ENCODE measurements around the gene NAPB. TPM values are rescaled to one million over a fixed set of nuclear protein-coding genes. Genes with fewer than 3 reads are reported as not detected.

The NAPB gene
- total RNA-seq, 1 donor from 2014 or later = 13.1 TPM

GRCh38 chr20:23337312-23337711 is 84.0 kb downstream of the NAPB start:
- H3K27me3 Mint-ChIP-seq (ENCODE audit: low read depth, unreplicated experiment) = peaks cover 7% of the 10 kb centered on the region
- no peaks in the 10 kb centered on the region for H3K27me3 ChIP-seq (ENCODE audit: insufficient read depth, low read length)
- DNase-seq (ENCODE audit: low read depth) (no peak), FAIRE-seq (no peak)
- no peak overlapping the region for H3K27ac Mint-ChIP-seq (ENCODE audit: unreplicated experiment)
- no peak overlapping the region for H2AFZ ChIP-seq (ENCODE audit: low read depth, low read length)
- no peak overlapping the region for H3K9ac ChIP-seq (ENCODE audit: low read length)
- H3K36me3 Mint-ChIP-seq (ENCODE audit: low read depth, unreplicated experiment) = peaks cover 2% of the 10 kb centered on the region
- no peak overlapping the region for H3K27ac ChIP-seq (ENCODE audit: low read depth, low read length)
- H3K4me3 ChIP-seq (ENCODE audit: insufficient read depth, low read depth, low read length) = no peak overlapping the region
- no peak overlapping the region for H3K4me3 Mint-ChIP-seq (ENCODE audit: unreplicated experiment)
- no peak for TF ChIP-seq CTCF (IDR thresholded peaks at IDR 0.05; ENCODE audit: insufficient read depth, low read depth, low read length)
- no peak for TF ChIP-seq EZH2 (IDR thresholded peaks at IDR 0.05; ENCODE audit: insufficient read depth, low read length)
- no peaks in the 10 kb centered on the region for H3K36me3 ChIP-seq (ENCODE audit: insufficient read depth, low read length)
- H3K9me3 Mint-ChIP-seq (ENCODE audit: unreplicated experiment) = peaks cover 2% of the 10 kb centered on the region
- no peak overlapping the region for H3K4me2 ChIP-seq (ENCODE audit: low read length)
- H3K4me1 ChIP-seq (ENCODE audit: insufficient read depth, low read length) = no peaks in the 10 kb centered on the region
- no peaks in the 10 kb centered on the region for H3K79me2 ChIP-seq (ENCODE audit: insufficient read depth, low read length)
- no peaks in the 10 kb centered on the region for H4K20me1 ChIP-seq (ENCODE audit: insufficient read depth, low read length)
- H3K4me1 Mint-ChIP-seq (ENCODE audit: low read depth, unreplicated experiment) = peaks cover 3% of the 10 kb centered on the region
- no peaks in the 10 kb centered on the region for H3K9me3 ChIP-seq (ENCODE audit: insufficient read depth, low read depth, low read length)

- H3K4me1 ChIP-seq (ENCODE audit: insufficient read depth, low read length) = no peaks in the 10 kb centered on the region
- H4K20me1 ChIP-seq (ENCODE audit: insufficient read depth, low read length) = no peaks in the 10 kb centered on the region
- Mint-ChIP-seq H3K27ac (ENCODE audit: unreplicated experiment) (no peak overlapping the region), H3K36me3 (ENCODE audit: low read depth, unreplicated experiment) (peaks cover 2% of the 10 kb centered on the region), H3K4me3 (ENCODE audit: unreplicated experiment) (no peak overlapping the region), H3K4me1 (ENCODE audit: low read depth, unreplicated experiment) (no peaks in the 10 kb centered on the region), H3K27me3 (ENCODE audit: low read depth, unreplicated experiment) (peaks cover 7% of the 10 kb centered on the region), H3K9me3 (ENCODE audit: unreplicated experiment) (peaks cover 2% of the 10 kb centered on the region)
- H2AFZ ChIP-seq (ENCODE audit: low read depth, low read length) = no peak overlapping the region
- H3K4me3 ChIP-seq (ENCODE audit: insufficient read depth, low read depth, low read length) = no peak overlapping the region
- no peak for DNase-seq (ENCODE audit: low read depth)
- no peaks in the 10 kb centered on the region for H3K27me3 ChIP-seq (ENCODE audit: insufficient read depth, low read length)
- no peak for TF ChIP-seq CTCF (IDR thresholded peaks at IDR 0.05; ENCODE audit: insufficient read depth, low read depth, low read length)
- TF ChIP-seq EZH2 (IDR thresholded peaks at IDR 0.05; ENCODE audit: insufficient read depth, low read length) = no peak
- H3K36me3 ChIP-seq (ENCODE audit: insufficient read depth, low read length) = no peaks in the 10 kb centered on the region
- no peaks in the 10 kb centered on the region for H3K79me2 ChIP-seq (ENCODE audit: insufficient read depth, low read length)
- FAIRE-seq = no peak
- H3K27ac ChIP-seq (ENCODE audit: low read depth, low read length) = no peak overlapping the region
- H3K9me3 ChIP-seq (ENCODE audit: insufficient read depth, low read depth, low read length) = no peaks in the 10 kb centered on the region
- no peak overlapping the region for H3K4me2 ChIP-seq (ENCODE audit: low read length)
- no peak overlapping the region for H3K9ac ChIP-seq (ENCODE audit: low read length)
These were observed 84.8 kb downstream of the NAPB start for GRCh38 chr20:23336476-23336875.

- no peak for TF ChIP-seq EZH2 (IDR thresholded peaks at IDR 0.05; ENCODE audit: insufficient read depth, low read length)
- TF ChIP-seq CTCF (IDR thresholded peaks at IDR 0.05; ENCODE audit: insufficient read depth, low read depth, low read length) = no peak
- Mint-ChIP-seq H3K4me3 (ENCODE audit: unreplicated experiment) (no peak overlapping the region), H3K27me3 (ENCODE audit: low read depth, unreplicated experiment) (peaks cover 7% of the 10 kb centered on the region), H3K36me3 (ENCODE audit: low read depth, unreplicated experiment) (peaks cover 2% of the 10 kb centered on the region), H3K4me1 (ENCODE audit: low read depth, unreplicated experiment) (peaks cover 2% of the 10 kb centered on the region), H3K27ac (ENCODE audit: unreplicated experiment) (no peak overlapping the region), H3K9me3 (ENCODE audit: unreplicated experiment) (peaks cover 2% of the 10 kb centered on the region)
- DNase-seq (ENCODE audit: low read depth) (no peak), FAIRE-seq (no peak)
- H3K4me1 ChIP-seq (ENCODE audit: insufficient read depth, low read length) = no peaks in the 10 kb centered on the region
- H3K4me3 ChIP-seq (ENCODE audit: insufficient read depth, low read depth, low read length) = no peak overlapping the region
- no peaks in the 10 kb centered on the region for H3K27me3 ChIP-seq (ENCODE audit: insufficient read depth, low read length)
- H3K36me3 ChIP-seq (ENCODE audit: insufficient read depth, low read length) = no peaks in the 10 kb centered on the region
- no peaks in the 10 kb centered on the region for H3K9me3 ChIP-seq (ENCODE audit: insufficient read depth, low read depth, low read length)
- no peak overlapping the region for H3K27ac ChIP-seq (ENCODE audit: low read depth, low read length)
- H3K79me2 ChIP-seq (ENCODE audit: insufficient read depth, low read length) = no peaks in the 10 kb centered on the region
- no peak overlapping the region for H2AFZ ChIP-seq (ENCODE audit: low read depth, low read length)
- H4K20me1 ChIP-seq (ENCODE audit: insufficient read depth, low read length) = no peaks in the 10 kb centered on the region
- no peak overlapping the region for H3K9ac ChIP-seq (ENCODE audit: low read length)
- no peak overlapping the region for H3K4me2 ChIP-seq (ENCODE audit: low read length)
These were observed 85.8 kb downstream of the NAPB start for GRCh38 chr20:23335521-23335920.

All from astrocyte (in vitro differentiated cells and primary cell).